Thoracic aorta (tissue), 2 donors: ENCODE results near the gene SPON1. TPM values are rescaled to one million over a fixed set of nuclear protein-coding genes. Genes with fewer than 3 reads are reported as not detected.

Experiments used
- ATAC-seq: fragments of 150-250 bp; one replicate; pipeline ENCODE4 v1.8.0; 2017; ENCODE audit warnings: low read depth; ENCODE audit not compliant: insufficient number of reproducible peaks, low FRiP score
- DNase-seq: peaks from one replicate; pipeline ENCODE4 v3.0.0-alpha.2; 2020; ENCODE audit warnings: low spot score
- H3K27ac ChIP-seq, 2 donors: fragments of 200-600 bp; sonication (generic); 1 replicate in 1 of 2; 2 replicates in 1 of 2; pipeline ENCODE4 v1.5.1; 2016; ENCODE audit warnings: mild to moderate bottlenecking in 2 of 2, moderate library complexity in 2 of 2
- H3K27me3 ChIP-seq: fragments of 200-600 bp; sonication (generic); replicated peaks from 2 replicates; pipeline ENCODE4 v1.6.0; 2016; ENCODE audit warnings: mild to moderate bottlenecking; ENCODE audit not compliant: insufficient read depth
- H3K36me3 ChIP-seq: fragments of 200-600 bp; sonication (generic); one replicate; pipeline ENCODE4 v1.5.1; 2016
- H3K4me1 ChIP-seq, 2 donors: fragments of 200-600 bp; sonication (generic); 1 replicate in 1 of 2; 2 replicates in 1 of 2; pipeline versions ENCODE4 v1.5.1 to v1.6.0; 2016; ENCODE audit warnings: low read depth in 2 of 2, mild to moderate bottlenecking in 1 of 2; ENCODE audit not compliant: control insufficient read depth in 1 of 2
- H3K4me3 ChIP-seq: fragments of 200-600 bp; sonication (generic); 2 replicates; pipeline ENCODE4 v1.5.1; 2016; ENCODE audit warnings: mild to moderate bottlenecking
- H3K9me3 ChIP-seq: fragments of 200-600 bp; sonication (generic); 2 replicates; pipeline ENCODE4 v1.5.1; 2016
- CTCF ChIP-seq: fragments of 200-600 bp; sonication (generic); IDR thresholded peaks from one replicate; pipeline ENCODE4 v1.5.1; 2019; ENCODE audit warnings: antibody characterized with exemption
- total RNA-seq, 2 donors: library from RNA; depleted of rRNA; stranded (reverse); fragments of >200 nt; gene quantifications; one replicate each; pipeline versions ENCODE4 v1.1.0 to v1.2.3, GENCODE V29; 2016

Gene SPON1
- total RNA-seq, 2 donors from 2014 or later = 20.6 to 48.5 TPM

DNA sequence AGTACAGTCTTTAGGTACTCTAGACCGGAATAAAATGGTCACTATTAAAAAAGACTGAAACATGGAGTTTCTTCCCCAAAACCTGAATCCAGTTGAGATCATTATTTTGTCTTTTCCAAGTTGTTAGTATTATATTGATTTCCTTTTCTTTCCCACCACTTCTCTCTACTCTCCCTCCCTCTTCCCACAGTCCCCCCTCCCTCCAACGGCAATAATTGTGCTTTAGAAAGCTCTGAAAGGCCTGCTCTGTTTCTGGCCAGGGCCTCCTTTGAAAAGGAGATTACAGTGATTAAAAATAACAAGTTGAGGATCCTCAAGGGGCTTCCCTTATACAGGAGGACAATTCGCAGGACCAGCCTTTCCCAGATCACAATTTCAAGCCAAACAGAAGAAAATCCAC lies 3.5 kb downstream of the SPON1 start:
- Histone ChIP-seq H3K4me1 (peaks cover 0 to 43% of the 10 kb centered on the region in 2 donors), H3K36me3 (no peaks in the 10 kb centered on the region), H3K4me3 (no peak overlapping the region), H3K9me3 (no peaks in the 10 kb centered on the region), H3K27ac (no peak overlapping the region), H3K27me3 (no peaks in the 10 kb centered on the region)
- no peak for ATAC-seq
- no peak for TF ChIP-seq CTCF
- DNase-seq = no peak

GRCh38 chr11:13966486-13966885 lies 4.0 kb downstream of the SPON1 start:
- peaks cover 0 to 48% of the 10 kb centered on the region in 2 donors for H3K4me1 ChIP-seq
- no peaks in the 10 kb centered on the region for H3K9me3 ChIP-seq
- ATAC-seq = no peak
- no peaks in the 10 kb centered on the region for H3K27me3 ChIP-seq
- TF ChIP-seq CTCF = no peak
- DNase-seq = no peak
- H3K27ac ChIP-seq = no peak overlapping the region
- H3K4me3 ChIP-seq = no peak overlapping the region
- H3K36me3 ChIP-seq = no peaks in the 10 kb centered on the region

GRCh38 chr11:13970986-13971385 lies 8.5 kb downstream of the SPON1 start:
- no peak overlapping the region for H3K4me3 ChIP-seq
- DNase-seq (no peak), ATAC-seq (no peak)
- H3K27me3 ChIP-seq = no peaks in the 10 kb centered on the region
- H3K27ac ChIP-seq = peak overlapping the region; percentile 60 to 68
- H3K36me3 ChIP-seq = no peaks in the 10 kb centered on the region
- H3K4me1 ChIP-seq = peaks cover 8 to 40% of the 10 kb centered on the region in 2 donors
- no peak for TF ChIP-seq CTCF
- H3K9me3 ChIP-seq = no peaks in the 10 kb centered on the region

GRCh38 chr11:13972043-13972910 lies 9.8 kb downstream of the SPON1 start:
- H3K4me1 ChIP-seq = peaks cover 8 to 40% of the 10 kb centered on the region in 2 donors
- ATAC-seq (no peak), DNase-seq (no peak)
- H3K36me3 ChIP-seq = no peaks in the 10 kb centered on the region
- TF ChIP-seq CTCF = no peak
- peak overlapping the region; percentile 60 to 68 for H3K27ac ChIP-seq
- no peaks in the 10 kb centered on the region for H3K27me3 ChIP-seq
- H3K9me3 ChIP-seq = no peaks in the 10 kb centered on the region
- H3K4me3 ChIP-seq = no peak overlapping the region

GRCh38 chr11:13972944-13973343 lies 10.4 kb downstream of the SPON1 start:
- ATAC-seq (no peak), DNase-seq (no peak)
- Histone ChIP-seq H3K4me1 (peaks cover 8 to 40% of the 10 kb centered on the region in 2 donors), H3K36me3 (no peaks in the 10 kb centered on the region), H3K4me3 (no peak overlapping the region), H3K27me3 (no peaks in the 10 kb centered on the region), H3K9me3 (no peaks in the 10 kb centered on the region), H3K27ac (peak overlapping the region; percentile 40 to 64)
- TF ChIP-seq CTCF = no peak
